Tibial artery (tissue), 4 donors: Measurements from ENCODE around the gene TMEM256.

Experiments
- DNase-seq, 2 donors: peaks; one replicate each; pipeline ENCODE4 v3.0.0-alpha.2; 2019
- H3K27ac ChIP-seq, 2 donors: fragments of 200-600 bp; sonication (generic) in 1 of 2; 1 replicate in 1 of 2; 2 replicates in 1 of 2; pipeline ENCODE4 v1.5.1; 2018 to 2019; ENCODE audit warnings: mild to moderate bottlenecking in 1 of 2
- H3K27me3 ChIP-seq, 2 donors: fragments of 200-600 bp; sonication (generic) in 1 of 2; one replicate each; pipeline versions ENCODE4 v1.5.1 to v1.6.0; 2016 to 2019
- H3K36me3 ChIP-seq, 3 donors: fragments of 200-600 bp; sonication (generic) in 2 of 3; one replicate each; pipeline ENCODE4 v1.5.1; 2016 to 2019; ENCODE audit warnings: mild to moderate bottlenecking in 2 of 3
- H3K4me1 ChIP-seq, 4 donors: fragments of 200-600 bp; sonication (generic) in 2 of 4; 1 replicate in 3 of 4; 2 replicates in 1 of 4; pipeline ENCODE4 v1.5.1; 2016 to 2019
- H3K4me3 ChIP-seq, 2 donors: fragments of 200-600 bp; sonication (generic) in 1 of 2; 1 replicate in 1 of 2; 2 replicates in 1 of 2; pipeline ENCODE4 v1.5.1; 2018 to 2019; ENCODE audit warnings: mild to moderate bottlenecking in 2 of 2
- H3K9me3 ChIP-seq, 3 donors: fragments of 200-600 bp; sonication (generic) in 1 of 3; one replicate each; pipeline ENCODE4 v1.5.1; 2016 to 2019
- intact Hi-C: fragments of 100-400 bp; cut with DNase I; formaldehyde crosslinking; loops from one replicate; pipeline ENCODE4 v1.15.0; 2023; ENCODE audit warnings: low total_unique reads
- TF ChIP-seq, protein P1 (sequence below), 2 experiments: fragments of 200-600 bp in 1 of 2; fragments of 450-650 bp in 1 of 2; IDR thresholded peaks; one replicate each; pipeline ENCODE4 v1.5.1; 2017 to 2019; ENCODE audit warnings: antibody characterized with exemption in 2 of 2, mild to moderate bottlenecking in 1 of 2, moderate library complexity in 1 of 2

The TMEM256 gene

DNA sequence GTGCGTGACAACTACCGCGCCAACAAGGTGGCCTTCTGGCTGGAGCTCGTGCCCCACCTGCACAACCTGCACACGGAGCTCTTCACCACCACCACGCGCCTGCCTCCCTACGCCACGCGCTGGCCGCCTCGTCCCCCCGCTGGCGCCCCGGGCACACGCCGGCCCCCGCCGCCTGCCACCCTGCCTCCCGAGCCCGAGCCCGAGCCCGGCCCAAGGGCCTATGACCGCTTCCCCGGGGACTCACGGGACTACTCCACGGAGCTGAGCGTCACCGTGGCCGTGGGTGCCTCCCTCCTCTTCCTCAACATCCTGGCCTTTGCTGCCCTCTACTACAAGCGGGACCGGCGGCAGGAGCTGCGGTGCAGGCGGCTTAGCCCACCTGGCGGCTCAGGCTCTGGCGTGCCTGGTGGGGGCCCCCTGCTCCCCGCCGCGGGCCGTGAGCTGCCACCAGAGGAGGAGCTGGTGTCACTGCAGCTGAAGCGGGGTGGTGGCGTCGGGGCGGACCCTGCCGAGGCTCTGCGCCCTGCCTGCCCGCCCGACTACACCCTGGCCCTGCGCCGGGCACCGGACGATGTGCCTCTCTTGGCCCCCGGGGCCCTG, 13.3 kb upstream of the TMEM256 start:
- peaks cover 0 to 9% of the 10 kb centered on the region in 2 donors for H3K27me3 ChIP-seq
- TF ChIP-seq, protein P1, sequence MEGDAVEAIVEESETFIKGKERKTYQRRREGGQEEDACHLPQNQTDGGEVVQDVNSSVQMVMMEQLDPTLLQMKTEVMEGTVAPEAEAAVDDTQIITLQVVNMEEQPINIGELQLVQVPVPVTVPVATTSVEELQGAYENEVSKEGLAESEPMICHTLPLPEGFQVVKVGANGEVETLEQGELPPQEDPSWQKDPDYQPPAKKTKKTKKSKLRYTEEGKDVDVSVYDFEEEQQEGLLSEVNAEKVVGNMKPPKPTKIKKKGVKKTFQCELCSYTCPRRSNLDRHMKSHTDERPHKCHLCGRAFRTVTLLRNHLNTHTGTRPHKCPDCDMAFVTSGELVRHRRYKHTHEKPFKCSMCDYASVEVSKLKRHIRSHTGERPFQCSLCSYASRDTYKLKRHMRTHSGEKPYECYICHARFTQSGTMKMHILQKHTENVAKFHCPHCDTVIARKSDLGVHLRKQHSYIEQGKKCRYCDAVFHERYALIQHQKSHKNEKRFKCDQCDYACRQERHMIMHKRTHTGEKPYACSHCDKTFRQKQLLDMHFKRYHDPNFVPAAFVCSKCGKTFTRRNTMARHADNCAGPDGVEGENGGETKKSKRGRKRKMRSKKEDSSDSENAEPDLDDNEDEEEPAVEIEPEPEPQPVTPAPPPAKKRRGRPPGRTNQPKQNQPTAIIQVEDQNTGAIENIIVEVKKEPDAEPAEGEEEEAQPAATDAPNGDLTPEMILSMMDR (IDR thresholded peaks at IDR 0.05) = no peak
- intact Hi-C loops = no loop called here
- DNase-seq = no peak
- no peak overlapping the region for H3K27ac ChIP-seq
- no peak overlapping the region for H3K4me3 ChIP-seq
- H3K9me3 ChIP-seq = no peaks in the 10 kb centered on the region
- H3K36me3 ChIP-seq = peaks cover 0 to 40% (median 20%) of the 10 kb centered on the region in 3 donors
- H3K4me1 ChIP-seq = no peaks in the 10 kb centered on the region

DNA sequence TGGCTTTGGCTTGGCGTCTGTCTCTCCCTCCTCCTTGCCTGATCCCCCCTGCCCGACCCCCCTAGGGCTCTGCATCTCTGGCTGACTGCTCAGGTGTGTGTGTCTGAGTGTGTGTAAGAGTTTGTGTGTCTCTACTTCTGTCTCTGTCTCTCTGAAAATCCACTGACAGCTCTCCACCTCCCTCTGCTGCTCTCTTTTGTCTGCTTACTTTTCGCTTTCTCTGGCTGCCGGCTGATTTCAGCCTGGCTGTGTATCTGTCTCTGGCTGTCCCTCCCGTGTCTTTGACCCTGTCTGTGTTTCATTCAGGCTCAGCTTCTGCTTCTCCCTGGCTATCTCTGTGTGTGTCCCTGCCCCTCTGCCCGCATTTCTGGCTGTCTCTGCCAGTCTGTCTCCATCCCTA, 12.4 kb upstream of the TMEM256 start:
- intact Hi-C loops = no loop called here

DNA sequence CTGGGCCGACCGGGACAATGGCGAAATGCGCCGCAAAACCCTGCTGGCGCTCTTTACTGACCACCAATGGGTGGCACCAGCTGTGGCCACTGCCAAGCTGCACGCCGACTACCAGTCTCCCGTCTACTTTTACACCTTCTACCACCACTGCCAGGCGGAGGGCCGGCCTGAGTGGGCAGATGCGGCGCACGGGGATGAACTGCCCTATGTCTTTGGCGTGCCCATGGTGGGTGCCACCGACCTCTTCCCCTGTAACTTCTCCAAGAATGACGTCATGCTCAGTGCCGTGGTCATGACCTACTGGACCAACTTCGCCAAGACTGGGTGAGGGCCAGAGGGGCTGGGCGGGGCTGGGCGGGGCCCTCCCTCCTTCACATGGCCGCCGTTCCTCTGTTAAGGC, 11.9 kb upstream of the TMEM256 start:
- Histone ChIP-seq H3K4me1 (no peaks in the 10 kb centered on the region), H3K36me3 (peaks cover 0 to 43% (median 20%) of the 10 kb centered on the region in 3 donors), H3K9me3 (no peaks in the 10 kb centered on the region), H3K27me3 (peaks cover 0 to 9% of the 10 kb centered on the region in 2 donors), H3K4me3 (no peak overlapping the region), H3K27ac (no peak overlapping the region)
- TF ChIP-seq, protein P1 (IDR thresholded peaks at IDR 0.05) = no peak
- intact Hi-C loops = no loop called here
- no peak for DNase-seq

More for the DNA sequence above, 12.4 kb upstream of the TMEM256 start:
- no peaks in the 10 kb centered on the region for H3K4me1 ChIP-seq
- H3K27ac ChIP-seq = no peak overlapping the region
- TF ChIP-seq, protein P1 (IDR thresholded peaks at IDR 0.05) = no peak
- H3K9me3 ChIP-seq = no peaks in the 10 kb centered on the region
- H3K36me3 ChIP-seq = peaks cover 0 to 40% (median 20%) of the 10 kb centered on the region in 3 donors
- H3K4me3 ChIP-seq = no peak overlapping the region
- H3K27me3 ChIP-seq = peaks cover 0 to 9% of the 10 kb centered on the region in 2 donors
- no peak for DNase-seq

DNA sequence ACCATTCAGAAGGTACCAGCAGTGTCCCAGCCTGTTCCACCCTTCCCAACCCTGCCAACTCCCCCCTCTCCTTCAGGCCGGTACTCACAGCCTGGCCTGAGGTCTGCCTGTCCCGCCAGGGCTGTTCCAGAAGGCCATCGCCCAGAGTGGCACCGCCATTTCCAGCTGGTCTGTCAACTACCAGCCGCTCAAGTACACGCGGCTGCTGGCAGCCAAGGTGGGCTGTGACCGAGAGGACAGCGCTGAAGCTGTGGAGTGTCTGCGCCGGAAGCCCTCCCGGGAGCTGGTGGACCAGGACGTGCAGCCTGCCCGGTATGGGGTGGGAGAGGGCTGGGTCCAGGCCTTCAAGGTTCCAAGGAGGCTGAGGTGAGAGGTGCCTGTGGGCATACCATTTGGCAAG, 10.9 kb upstream of the TMEM256 start:
- H3K36me3 ChIP-seq = peaks cover under 1 to 52% (median 27%) of the 10 kb centered on the region in 3 donors
- H3K4me1 ChIP-seq = no peaks in the 10 kb centered on the region
- H3K4me3 ChIP-seq = no peak overlapping the region
- TF ChIP-seq, protein P1 (IDR thresholded peaks at IDR 0.05) = no peak
- H3K27me3 ChIP-seq = peaks cover 0 to 5% of the 10 kb centered on the region in 2 donors
- intact Hi-C loops = no loop called here
- DNase-seq = no peak
- no peak overlapping the region for H3K27ac ChIP-seq
- H3K9me3 ChIP-seq = no peaks in the 10 kb centered on the region

DNA sequence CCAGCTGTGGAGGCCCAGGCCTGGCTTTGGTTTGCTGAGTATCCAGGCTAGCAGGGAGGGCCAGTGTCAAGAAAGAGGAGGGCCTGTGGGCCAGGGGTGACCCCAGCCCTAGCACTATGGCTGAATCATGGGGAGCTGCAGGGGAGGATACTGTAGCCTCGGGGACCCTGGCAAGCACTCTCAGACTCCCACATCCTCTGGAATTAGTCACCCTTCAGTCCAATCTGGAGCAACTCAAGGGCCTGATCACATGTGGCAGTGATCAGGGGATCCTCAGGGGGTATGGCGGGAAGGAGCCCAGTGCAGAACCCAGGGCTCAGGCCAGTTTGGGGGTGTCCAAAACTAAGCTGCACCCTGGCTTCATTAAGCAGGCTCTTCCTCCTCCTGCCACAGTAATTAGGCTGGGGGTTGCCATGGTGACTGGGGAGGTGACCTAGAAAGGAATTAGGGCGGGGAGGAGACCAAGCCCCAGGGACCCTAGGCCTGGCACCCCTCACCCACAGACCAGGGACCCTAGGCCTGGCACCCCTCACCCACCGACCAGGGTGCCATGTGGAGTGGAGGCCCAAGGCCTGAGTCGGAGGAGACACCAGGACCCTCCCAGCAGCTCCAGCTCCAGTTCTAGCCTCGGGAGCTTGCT, 9.6 kb upstream of the TMEM256 start:
- TF ChIP-seq, protein P1 (IDR thresholded peaks at IDR 0.05) = no peak
- Histone ChIP-seq H3K9me3 (no peaks in the 10 kb centered on the region), H3K36me3 (peaks cover 10 to 66% (median 32%) of the 10 kb centered on the region in 3 donors), H3K27ac (no peak overlapping the region), H3K27me3 (no peaks in the 10 kb centered on the region), H3K4me1 (no peaks in the 10 kb centered on the region), H3K4me3 (no peak overlapping the region)
- intact Hi-C loops = no loop called here
- no peak for DNase-seq
